NCI-H187 (cell line): Measurements from ENCODE around the gene ERP27.

Experiments
- DNase-seq, 2 experiments: peaks; one replicate each; lab custom pipeline; 2025; lab: John Stamatoyannopoulos, UW

The ERP27 gene

GRCh38 chr12:14938301-14938700, at the start of gene ERP27:
ERP27 (minus strand) TSS chr12:14938537; CDS start chr12:14938508, 29 bp downstream.
- DNase-seq, result no peak

- no peak for DNase-seq
Measured at GRCh38 chr12:14988035-14988434, 49.7 kb upstream of the ERP27 start.

GRCh38 chr12:14986449-14986848, 48.1 kb upstream of the ERP27 start:
- DNase-seq, result no peak

- no peak for DNase-seq
Measured at GRCh38 chr12:14984766-14985285, 46.5 kb upstream of the ERP27 start.

- no peak for DNase-seq
Measured at GRCh38 chr12:14984036-14984435, 45.7 kb upstream of the ERP27 start.

DNA sequence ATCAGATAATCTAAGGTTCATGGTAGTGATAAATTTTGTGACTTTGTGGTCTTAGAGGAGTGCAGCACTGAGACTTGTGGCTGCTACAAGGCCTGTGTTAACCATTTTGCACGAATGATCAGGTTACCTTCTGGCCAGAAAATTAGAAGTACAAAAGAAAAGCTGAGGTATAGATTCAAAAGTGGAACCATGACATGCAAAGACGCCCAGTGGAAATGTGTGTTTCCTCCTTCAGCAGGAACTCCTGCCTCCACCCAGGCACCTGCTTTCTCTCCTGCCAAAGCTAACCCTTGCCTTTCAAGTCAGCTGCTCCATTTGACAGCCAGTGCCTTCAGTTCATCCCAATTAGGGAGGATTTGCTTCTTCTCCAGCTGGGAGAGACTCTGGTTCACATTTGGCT, 44.7 kb upstream of the ERP27 start:
- DNase-seq, result no peak

DNA sequence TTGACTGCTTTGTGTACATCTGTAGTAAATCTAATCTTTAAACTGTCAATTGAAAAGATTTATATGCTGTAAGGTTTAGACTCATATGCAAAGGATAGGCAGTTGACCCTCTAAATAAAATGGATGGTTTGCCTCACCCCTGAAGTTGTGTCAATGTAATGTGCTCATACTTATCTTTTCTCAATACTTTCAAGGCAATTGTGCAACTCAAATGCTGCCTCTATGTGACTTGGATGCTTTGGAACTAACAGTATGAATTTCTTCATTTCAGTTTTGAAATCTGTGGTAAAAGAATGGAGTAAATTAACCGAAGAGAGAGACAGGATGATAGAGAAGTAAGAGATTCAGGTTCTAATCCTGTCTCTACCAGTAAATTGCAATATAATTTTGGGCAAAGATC, 44.2 kb upstream of the ERP27 start:
- DNase-seq, result no peak

DNA sequence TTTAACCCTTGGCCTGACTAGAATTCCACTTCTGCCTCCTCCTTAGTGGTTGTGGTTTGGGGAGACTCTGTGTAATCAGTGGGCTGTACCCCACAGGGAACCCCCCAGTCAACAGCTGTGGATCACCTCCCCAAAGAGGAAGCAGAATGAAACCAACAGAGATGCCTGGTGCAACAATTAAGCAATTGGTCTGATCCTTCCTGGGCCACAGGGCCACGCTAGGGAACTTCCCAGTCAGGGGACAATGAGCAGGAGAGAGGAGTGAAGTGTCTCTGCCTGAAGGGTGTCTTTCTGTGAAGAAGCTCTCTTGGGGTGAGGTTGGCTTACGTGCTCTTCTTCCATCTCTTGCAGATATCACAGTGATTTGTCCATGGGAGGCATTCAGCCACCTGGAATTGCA, 42.7 kb upstream of the ERP27 start:
- no peak for DNase-seq

DNA sequence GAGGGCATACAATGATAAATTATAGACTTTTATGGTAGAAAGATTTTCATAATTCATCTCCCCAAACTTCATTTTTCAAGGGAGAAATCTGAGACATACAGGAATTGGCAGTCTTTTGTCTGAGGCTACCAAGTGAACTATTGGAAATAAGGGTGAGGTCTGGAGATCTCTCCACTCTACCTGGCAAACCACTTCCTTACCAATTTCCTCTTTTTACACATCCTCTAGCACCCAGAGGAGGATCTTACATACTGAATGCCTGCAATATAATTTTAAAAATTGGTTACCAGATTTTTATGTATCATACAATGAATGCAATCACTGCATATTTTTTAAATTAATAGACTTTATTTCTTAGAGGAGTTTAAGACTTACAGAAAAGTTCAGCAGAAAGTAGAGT, 41.1 kb upstream of the ERP27 start:
- no peak for DNase-seq

- DNase-seq, result no peak
Measured at GRCh38 chr12:14976658-14977057, 38.3 kb upstream of the ERP27 start.

GRCh38 chr12:14975457-14975856, 37.1 kb upstream of the ERP27 start:
- no peak for DNase-seq

DNA sequence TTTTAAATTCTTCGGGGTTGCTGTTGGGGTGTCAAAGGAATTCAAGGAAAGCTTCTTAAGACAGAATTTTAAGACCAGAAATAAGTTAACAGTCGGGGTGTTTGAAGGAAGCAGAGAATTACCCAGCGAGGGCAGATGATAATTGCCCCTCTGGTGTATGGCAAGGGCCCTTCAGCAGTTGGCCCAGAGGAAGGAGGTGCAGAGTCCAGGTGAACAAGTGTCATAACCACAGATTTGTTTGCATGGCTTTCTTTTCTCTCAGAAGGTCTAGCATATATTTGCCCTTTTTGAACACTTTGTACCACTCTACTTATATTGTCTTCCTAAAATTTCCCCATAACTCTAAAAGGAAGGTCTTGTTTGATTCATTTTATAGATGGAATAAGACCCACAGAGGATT, 36.3 kb upstream of the ERP27 start:
- DNase-seq, result no peak

GRCh38 chr12:14972816-14973215, 34.5 kb upstream of the ERP27 start, which contains the start of gene PDE6H:
PDE6H (plus strand) TSS chr12:14973042; CDS start chr12:14978013, 4,971 bp downstream.
- DNase-seq, result no peak

DNA sequence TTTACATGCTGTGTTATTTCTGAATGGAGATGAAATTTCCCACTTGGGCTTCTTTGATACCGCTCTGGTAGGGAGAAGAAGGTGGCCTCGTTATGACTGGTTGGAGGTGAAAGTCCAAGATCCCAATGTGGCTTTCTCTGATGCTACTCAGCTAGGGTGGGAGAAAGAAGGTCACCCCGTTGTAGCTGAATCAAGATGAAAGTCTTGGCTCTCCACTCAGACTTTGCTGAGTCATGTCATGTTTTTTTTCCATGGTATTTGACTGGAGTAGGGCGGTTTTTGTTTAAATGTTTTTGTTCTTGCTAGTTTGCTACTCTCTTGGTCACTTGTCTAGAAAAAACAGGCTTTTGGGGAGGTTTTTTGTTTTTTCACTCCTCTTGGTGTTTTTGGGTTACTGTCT, 32.1 kb upstream of the ERP27 start:
- no peak for DNase-seq

GRCh38 chr12:14968478-14968877, 30.1 kb upstream of the ERP27 start:
- DNase-seq, result no peak

GRCh38 chr12:14965221-14965620, 26.9 kb upstream of the ERP27 start:
- no peak for DNase-seq

- no peak for DNase-seq
Measured at GRCh38 chr12:14964406-14964805, 26.1 kb upstream of the ERP27 start.

DNA sequence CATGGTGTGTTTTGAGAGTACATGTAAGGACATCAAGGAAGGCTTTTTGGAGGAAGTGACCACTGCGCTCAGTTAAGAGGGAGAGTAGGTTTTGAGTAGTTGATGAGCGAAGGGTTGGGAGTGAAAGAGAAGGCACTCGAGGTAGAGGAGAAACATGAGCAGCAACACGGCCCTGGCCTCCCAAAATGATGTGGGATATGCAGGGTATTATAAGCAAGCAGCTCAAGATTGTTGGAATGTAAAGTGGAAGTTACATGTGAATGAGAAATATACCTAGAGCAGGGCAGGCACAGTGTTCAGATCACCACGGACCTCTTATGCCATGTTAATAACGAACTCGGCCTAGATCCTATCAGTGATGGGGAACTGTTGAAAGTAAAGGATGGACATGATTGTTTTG, 25.2 kb upstream of the ERP27 start:
- no peak for DNase-seq

- no peak for DNase-seq
Measured at GRCh38 chr12:14962797-14963196, 24.5 kb upstream of the ERP27 start.

- DNase-seq, result no peak
Measured at GRCh38 chr12:14962153-14962539, 23.8 kb upstream of the ERP27 start.

- DNase-seq, result no peak
Measured at GRCh38 chr12:14961466-14962152, 23.3 kb upstream of the ERP27 start, which contains the start of gene ARHGDIB. ARHGDIB (minus strand) TSS chr12:14961601; CDS start chr12:14950712, 10,889 bp downstream.

DNA sequence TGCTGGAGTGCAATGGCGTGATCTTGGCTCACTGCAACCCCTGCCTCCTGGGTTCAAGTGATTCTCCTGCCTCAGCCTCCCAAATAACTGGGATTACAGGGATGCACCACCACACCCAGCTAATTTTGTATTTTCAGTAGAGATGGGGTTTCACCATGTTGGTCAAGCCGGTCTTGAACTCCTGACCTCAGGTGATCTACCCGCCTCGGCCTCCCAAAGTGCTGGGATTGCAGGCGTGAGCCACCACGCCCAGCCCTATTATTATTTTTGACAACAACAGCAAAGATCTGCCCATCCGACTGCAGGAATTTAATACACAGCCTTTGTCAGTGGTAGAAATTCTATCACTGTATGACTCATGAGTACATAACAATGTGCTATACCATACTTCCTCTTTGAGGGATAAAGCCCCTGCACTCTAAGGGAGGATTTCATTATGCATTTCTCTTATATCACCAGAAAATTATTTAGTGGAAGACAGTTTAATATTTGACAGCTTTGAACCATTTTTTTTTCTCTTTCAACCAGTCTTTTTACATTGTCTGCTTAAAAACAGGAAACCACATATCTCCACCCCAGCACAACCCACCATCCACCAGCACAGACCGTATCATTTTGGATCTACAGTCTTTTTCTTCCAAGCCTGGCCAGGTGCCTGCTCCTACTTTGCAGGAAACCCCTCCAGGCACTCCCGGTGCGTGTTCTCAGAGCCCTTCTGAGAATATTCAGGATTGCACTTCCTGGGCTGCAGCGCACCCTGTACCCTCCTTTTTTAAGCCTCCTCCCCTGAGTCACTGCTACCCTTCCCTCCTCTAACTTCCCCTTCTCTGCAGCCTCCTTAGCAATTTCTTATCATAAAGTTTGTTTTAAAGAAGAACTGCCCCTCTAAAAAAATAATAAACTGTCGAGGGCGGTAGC, 22.5 kb upstream of the ERP27 start:
- no peak for DNase-seq
